Activated naive CD8-positive, alpha-beta T cell treated with anti-CD3 and anti-CD28 coated beads, Interleukin-2, amount 50 U/mL, for 24 hours (primary cell): ENCODE results near the gene IRAK1.

ENCODE experiments used
- ATAC-seq: fragments of 150-1000 bp; cut with Tn5 transposase; one replicate; pipeline ENCODE4 v1.10.0; 2021
- DNase-seq: peaks from one replicate; pipeline ENCODE4 v3.0.0; 2021
- H3K27ac Mint-ChIP-seq: one replicate; pipeline ENCODE4 v1.8.0; 2021; ENCODE audit warnings: mild to moderate bottlenecking, mixed read lengths
- H3K27me3 Mint-ChIP-seq: one replicate; pipeline ENCODE4 v1.8.0; 2021; ENCODE audit warnings: mixed read lengths
- H3K36me3 Mint-ChIP-seq: one replicate; pipeline ENCODE4 v1.8.0; 2021; ENCODE audit warnings: low read depth, mixed read lengths
- H3K4me1 Mint-ChIP-seq: one replicate; pipeline ENCODE4 v1.8.0; 2021; ENCODE audit warnings: mixed read lengths
- H3K4me3 Mint-ChIP-seq: one replicate; pipeline ENCODE4 v1.8.0; 2021; ENCODE audit warnings: mild to moderate bottlenecking, moderate library complexity, mixed read lengths
- H3K9me3 Mint-ChIP-seq: one replicate; pipeline ENCODE4 v1.8.0; 2021; ENCODE audit warnings: mixed read lengths

IRAK1 gene

DNA sequence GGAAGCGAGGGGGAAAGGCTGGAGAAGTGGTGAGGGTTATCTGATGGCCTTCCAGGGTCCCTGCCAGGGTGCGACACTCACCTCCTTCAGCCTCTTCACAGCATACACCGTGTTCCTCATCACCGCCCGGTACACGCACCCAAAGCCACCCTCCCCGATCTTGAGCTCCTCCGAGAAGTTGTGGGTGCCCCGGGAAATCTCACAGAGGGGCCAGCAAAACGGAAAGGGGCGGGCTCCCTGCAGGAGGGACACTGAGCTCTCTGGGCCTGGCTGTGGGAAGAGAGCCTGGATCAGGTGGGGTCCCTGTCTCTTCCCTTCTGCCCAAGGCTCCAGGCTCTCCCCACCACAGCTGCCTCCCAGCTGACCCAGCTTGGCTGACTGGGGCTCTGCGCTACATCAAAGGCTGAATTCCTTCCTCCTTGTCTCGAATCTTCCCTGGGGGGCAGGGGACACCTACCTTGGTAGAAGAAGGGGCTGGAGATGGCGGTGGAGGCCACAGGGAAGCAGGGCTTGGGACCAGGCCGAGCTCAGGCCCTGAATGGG, 1.1 kb downstream of the IRAK1 start:
- Mint-ChIP-seq H3K27me3 (no peaks in the 10 kb centered on the region), H3K27ac (peak overlapping the region; percentile 89), H3K4me3 (peak overlapping the region; percentile 86), H3K9me3 (no peaks in the 10 kb centered on the region), H3K4me1 (peaks cover 24% of the 10 kb centered on the region), H3K36me3 (peaks cover 10% of the 10 kb centered on the region)
- ATAC-seq (no peak), DNase-seq (no peak)

DNA sequence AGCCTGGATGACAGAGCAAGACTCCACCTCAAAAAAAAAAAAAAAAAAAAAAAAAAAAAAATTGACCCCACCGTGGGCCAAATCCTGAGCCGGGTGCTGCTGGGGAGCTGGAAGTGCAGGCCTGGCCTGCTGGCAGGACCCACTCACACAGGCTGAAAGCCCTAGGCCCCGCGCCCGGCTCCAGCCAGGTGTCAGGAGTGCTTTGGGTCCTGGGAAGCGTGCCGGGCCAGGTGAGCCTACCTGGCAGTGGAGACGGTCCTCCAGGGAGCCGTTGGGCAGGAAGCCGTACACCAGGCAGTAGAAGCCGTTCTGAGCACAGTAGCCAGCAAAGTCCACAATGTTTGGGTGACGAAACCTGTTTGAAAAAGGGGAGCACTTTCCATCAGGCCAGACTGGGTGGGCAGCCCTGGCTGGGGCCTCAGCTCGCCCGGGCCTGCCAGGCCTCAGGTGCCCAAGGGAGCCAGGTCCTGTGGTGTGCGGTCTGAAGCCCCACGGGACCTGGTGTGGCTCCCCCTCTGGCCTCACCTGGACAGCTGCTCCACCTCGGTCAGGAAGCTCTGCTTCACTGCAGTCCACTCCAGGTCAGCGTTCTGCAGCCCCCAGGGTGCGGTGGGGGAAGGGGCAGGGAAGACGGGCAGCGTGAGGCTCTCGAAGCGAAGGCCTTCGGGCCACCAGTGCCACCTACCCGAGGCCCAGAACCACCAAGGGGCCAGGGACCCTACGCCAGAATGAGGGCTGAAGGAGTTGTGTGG, 1.8 kb downstream of the IRAK1 start:
- H3K9me3 Mint-ChIP-seq, result no peaks in the 10 kb centered on the region
- peak overlapping the region; percentile 86 for H3K4me3 Mint-ChIP-seq
- peaks cover 26% of the 10 kb centered on the region for H3K4me1 Mint-ChIP-seq
- H3K27me3 Mint-ChIP-seq, result no peaks in the 10 kb centered on the region
- peaks cover 13% of the 10 kb centered on the region for H3K36me3 Mint-ChIP-seq
- ATAC-seq (no peak), DNase-seq (no peak)
- H3K27ac Mint-ChIP-seq, result peak overlapping the region; percentile 89

DNA sequence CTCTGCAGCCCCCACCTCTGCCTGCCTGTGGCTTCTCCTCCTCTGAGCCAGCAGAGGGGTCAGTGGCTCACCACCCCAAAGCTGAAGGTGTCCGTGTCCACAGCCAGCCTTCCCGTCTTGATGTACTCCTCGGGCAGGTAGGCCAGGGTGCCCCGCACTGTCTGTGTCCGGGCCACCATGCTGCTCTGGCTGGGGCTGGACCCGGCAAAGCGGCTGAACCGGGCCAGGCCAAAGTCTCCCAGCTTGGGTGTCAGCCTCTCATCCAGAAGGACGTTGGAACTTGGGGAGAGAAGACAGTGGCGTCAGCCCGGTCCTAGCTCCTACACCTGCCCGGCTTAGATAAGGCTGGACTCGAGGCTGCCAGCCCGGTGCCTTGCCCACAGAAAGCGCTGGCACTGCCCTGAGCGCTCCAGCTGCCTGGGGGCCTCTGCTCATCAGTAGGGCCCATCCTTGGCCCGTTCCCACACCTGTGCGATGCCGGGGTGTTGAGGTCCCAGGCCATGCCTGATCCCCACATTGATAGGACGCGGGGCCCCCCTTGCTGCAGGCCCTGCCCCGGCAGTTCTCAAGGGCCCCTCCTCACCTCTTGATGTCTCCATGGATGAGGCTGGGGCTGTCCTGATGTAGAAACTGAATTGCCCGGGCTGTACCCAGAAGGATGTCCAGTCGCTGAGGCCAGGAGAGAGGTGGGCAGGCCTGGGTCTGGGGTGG, 3.2 kb downstream of the IRAK1 start:
- Mint-ChIP-seq H3K27me3 (no peaks in the 10 kb centered on the region), H3K36me3 (peaks cover 14% of the 10 kb centered on the region), H3K27ac (no peak overlapping the region), H3K4me1 (peaks cover 25% of the 10 kb centered on the region), H3K4me3 (no peak overlapping the region), H3K9me3 (no peaks in the 10 kb centered on the region)
- no peak for DNase-seq
- ATAC-seq, result no peak

DNA sequence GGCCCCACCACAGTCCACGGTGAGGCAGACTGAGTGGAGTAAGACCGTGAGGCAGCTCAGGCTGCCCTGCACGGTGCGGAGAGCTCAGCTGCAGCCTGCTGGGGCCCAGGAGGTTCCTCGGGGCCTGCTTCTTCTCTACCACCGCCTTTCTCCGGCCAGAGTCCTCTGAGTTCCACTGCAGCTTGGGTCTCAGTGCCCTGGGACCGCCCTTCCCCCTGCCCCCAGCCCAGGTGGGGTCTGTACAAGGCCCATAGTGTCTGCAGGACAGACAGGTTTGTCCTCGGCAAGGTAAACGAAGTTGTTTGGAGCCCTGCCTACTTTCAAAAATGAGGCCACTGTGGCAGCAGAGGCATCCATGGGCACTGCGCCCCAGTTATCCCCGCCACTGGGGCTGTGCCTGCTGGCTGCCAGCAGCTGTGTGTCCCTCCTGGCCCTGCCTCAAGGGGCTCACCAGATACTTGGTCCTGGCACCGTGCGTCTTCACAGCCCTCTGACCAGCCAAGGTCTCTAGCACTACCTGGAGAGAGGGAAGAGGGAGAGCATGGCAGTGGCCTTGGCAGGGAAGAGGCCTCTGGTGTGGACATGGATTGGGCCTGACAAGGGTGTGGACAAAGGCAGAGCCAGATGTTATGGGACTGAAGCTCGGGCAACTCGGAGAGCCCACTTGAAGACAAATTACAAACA, 4.0 kb downstream of the IRAK1 start:
- peaks cover 14% of the 10 kb centered on the region for H3K36me3 Mint-ChIP-seq

DNA sequence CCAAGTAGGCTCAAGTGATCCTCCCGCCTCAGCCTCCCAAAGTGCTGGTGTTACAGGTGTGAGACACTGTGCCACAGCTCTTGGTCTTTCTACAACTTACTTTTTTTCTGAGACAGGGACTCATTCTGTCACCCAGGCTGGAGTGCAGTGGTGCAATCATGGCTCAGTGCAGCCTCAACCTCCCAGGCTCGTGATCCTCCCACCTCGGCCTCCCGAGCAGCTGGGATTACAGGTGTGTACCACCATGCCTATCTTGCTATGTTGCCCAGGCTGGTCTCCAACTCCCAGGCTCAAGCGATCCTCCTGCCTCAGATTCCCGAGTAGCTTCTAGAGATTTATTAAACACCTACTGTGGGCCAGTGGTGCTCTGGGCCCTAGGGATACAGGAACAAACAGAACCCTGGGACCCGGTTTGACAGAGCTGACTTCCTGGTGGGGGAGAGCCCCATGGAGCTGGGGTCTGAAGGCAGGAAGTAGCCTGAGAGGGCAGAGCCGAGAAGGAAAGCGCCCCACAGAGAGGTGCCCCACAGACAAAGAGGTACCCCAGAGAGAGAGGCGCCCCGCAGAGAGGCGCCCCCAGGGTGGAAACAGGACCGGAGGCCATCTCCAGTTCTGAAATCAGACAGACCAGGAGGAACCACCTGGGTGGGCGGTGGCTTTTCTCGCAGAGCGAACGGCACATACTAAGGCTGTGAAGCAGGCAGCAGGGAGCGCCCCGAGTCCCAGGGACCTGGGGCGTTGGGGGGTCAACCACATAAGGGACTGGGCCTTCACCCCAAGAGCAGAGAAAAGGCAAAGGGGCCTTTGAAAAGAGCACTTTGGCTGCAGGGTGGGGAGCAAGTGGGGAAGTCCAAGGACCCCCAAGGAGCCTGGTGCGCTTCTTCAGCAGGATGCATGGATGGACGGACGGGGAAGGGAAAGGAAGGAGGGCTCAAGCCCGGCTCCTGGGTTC, 5.0 kb downstream of the IRAK1 start:
- ATAC-seq (no peak), DNase-seq (no peak)
- Mint-ChIP-seq H3K36me3 (peaks cover 14% of the 10 kb centered on the region), H3K9me3 (no peaks in the 10 kb centered on the region), H3K27ac (peak overlapping the region; percentile 67), H3K4me1 (peaks cover 20% of the 10 kb centered on the region), H3K27me3 (no peaks in the 10 kb centered on the region), H3K4me3 (peak overlapping the region; percentile 6)

More for the DNA sequence above, 4.0 kb downstream of the IRAK1 start:
- Mint-ChIP-seq H3K27ac (peak overlapping the region; percentile 67), H3K4me1 (peaks cover 18% of the 10 kb centered on the region), H3K9me3 (no peaks in the 10 kb centered on the region), H3K4me3 (peak overlapping the region; percentile 36), H3K27me3 (no peaks in the 10 kb centered on the region)
- ATAC-seq (no peak), DNase-seq (no peak)

DNA sequence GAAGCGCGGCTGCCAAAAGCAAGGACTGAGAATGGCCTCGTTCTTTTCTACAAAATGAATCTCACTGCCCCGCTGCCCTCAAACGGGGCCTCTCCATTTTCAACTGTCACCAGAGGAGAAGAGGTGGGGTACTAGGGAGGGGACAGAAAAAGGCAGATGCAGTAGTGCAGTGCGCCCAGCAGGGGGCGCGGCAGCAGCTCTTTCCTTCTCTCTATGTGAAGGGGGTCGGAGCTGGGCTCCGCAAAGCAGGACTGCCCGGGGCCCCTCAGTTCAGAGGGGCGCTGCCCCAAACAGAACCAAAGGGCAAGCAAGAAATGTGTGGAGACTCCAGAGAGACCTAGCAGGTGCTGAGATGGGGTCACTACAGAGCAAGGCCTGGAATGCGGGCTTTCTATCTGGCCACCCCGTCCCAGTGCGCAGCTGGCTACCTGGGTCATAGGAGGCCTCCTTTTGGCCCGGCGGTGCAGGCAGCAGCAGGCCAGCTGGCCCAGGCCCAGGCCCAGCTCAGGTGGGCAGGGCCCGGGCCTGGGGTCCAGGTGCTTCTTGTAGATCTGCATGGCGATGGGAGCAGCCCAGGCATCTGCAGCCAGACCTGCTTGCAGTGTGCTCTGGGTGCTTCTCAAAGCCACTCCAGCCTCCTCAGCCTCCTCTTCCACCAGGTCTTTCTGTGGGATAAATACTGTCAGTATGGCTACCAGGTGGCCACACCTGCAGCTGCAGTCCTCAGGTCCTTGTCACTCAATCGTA, 5.9 kb downstream of the IRAK1 start:
- no peaks in the 10 kb centered on the region for H3K9me3 Mint-ChIP-seq
- ATAC-seq (peak; percentile 73), DNase-seq (peak; percentile 54)
- H3K27ac Mint-ChIP-seq, result peak overlapping the region; percentile 21
- H3K27me3 Mint-ChIP-seq, result no peaks in the 10 kb centered on the region
- peaks cover 13% of the 10 kb centered on the region for H3K36me3 Mint-ChIP-seq
- peaks cover 20% of the 10 kb centered on the region for H3K4me1 Mint-ChIP-seq
- no peak overlapping the region for H3K4me3 Mint-ChIP-seq

DNA sequence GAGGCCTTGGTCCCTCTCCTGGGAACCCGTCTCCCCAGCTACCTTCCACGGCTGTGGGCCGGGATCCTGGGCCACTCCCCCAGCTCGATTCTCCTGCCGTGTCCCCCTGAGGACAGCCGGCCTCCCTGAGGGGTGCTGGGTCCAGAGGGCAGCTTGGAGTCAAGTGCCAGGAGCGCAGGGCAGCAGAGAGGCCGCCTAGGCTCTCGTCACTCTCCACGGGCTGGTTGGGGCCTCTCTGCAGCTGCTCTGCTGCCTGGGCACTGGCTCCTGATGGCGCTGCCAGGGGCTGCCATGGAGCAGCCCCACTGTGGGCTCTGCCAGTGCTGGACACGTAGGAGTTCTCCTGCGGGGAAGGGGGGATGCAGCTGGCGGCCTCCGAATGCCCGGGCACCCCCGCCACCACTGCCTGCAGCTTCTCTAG, 6.7 kb downstream of the IRAK1 start:
- Mint-ChIP-seq H3K4me3 (no peak overlapping the region), H3K27ac (no peak overlapping the region), H3K36me3 (peaks cover 10% of the 10 kb centered on the region), H3K27me3 (no peaks in the 10 kb centered on the region), H3K4me1 (peaks cover 24% of the 10 kb centered on the region), H3K9me3 (no peaks in the 10 kb centered on the region)
- no peak for DNase-seq
- ATAC-seq, result no peak

DNA sequence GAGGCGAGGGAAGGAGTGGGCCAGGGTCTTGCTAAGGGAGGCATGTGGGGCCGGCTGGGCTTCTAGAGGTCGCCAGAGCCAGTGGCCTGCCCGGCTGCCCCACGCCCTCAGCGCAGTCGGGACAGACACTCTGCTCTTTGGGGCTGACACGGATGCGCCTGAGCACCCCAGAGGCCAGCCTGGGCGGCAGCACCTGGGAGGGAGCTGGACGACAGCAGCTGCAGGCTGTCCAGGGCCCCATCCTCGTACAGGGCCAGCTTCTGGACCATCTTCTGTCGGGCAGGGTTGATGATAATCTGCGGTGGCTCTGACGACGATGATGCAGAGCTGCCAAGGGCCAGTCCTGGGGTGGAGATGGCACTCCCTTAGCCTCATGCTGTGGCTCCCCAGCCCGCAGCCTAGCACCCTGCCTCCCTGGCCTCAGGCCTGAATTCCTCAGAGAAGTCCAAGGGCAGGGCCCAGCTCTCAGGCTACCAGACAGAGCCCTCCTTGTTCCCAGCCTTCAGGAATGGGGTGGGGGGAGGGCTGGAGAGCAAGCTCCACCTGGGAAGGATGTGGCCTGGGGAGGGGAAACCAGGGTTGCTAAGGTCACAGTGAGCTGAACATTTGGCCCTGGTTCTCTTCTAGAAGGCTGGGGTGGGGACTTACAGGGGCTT, 7.2 kb downstream of the IRAK1 start:
- peaks cover 27% of the 10 kb centered on the region for H3K4me1 Mint-ChIP-seq
- no peak for DNase-seq
- peaks cover 15% of the 10 kb centered on the region for H3K36me3 Mint-ChIP-seq
- no peak overlapping the region for H3K4me3 Mint-ChIP-seq
- no peaks in the 10 kb centered on the region for H3K27me3 Mint-ChIP-seq
- no peaks in the 10 kb centered on the region for H3K9me3 Mint-ChIP-seq
- ATAC-seq, result no peak
- no peak overlapping the region for H3K27ac Mint-ChIP-seq

DNA sequence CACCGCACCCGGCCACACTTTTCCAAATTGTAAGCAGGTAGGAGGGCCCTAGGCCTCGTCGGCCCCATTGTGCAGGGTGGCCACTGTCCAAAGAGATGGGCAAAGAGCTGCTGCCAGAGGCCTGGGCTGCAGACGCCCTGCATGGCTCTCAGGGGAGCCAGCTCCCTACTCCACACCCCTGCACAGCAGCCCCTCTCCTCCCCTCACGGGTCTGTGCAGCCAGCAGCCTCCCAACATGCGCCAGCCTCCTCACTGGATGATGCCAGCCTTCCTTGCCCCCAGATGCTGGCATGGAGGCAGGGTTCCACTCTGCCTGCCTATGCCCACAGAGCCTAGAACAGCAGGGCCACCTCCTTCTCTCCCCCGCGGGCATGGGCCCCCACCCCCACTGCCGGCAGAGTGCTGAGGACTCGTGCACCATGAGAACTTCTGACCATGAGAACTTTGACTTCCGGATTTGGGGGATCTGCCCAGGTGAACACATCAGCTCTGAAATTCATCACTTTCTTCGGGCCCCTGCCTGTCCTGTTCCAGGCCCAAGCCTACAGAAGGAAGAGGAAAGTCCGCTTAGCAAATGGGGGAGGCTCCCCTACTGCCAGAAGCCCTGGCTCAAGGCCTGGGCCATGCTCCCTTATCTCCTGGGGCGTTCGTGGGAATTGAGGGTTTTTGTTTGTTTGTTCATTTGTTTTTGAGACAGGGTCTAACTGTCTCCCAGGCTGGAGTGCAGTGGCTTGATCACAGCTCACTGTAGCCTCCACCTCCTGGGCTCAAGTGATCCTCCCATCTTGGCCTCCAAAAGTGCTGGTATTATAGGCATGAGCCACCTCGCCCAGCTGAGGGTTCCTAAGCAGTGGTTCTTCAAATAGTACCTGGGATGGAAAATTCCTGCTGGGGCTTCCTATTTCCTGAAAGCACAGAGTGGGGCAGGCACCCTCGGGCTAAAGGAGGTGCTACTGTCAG, 8.0 kb downstream of the IRAK1 start:
- Mint-ChIP-seq H3K27me3 (no peaks in the 10 kb centered on the region), H3K4me1 (peaks cover 27% of the 10 kb centered on the region), H3K4me3 (no peak overlapping the region), H3K9me3 (no peaks in the 10 kb centered on the region), H3K27ac (peak overlapping the region; percentile 31), H3K36me3 (peaks cover 16% of the 10 kb centered on the region)
- no peak for ATAC-seq
- no peak for DNase-seq

DNA sequence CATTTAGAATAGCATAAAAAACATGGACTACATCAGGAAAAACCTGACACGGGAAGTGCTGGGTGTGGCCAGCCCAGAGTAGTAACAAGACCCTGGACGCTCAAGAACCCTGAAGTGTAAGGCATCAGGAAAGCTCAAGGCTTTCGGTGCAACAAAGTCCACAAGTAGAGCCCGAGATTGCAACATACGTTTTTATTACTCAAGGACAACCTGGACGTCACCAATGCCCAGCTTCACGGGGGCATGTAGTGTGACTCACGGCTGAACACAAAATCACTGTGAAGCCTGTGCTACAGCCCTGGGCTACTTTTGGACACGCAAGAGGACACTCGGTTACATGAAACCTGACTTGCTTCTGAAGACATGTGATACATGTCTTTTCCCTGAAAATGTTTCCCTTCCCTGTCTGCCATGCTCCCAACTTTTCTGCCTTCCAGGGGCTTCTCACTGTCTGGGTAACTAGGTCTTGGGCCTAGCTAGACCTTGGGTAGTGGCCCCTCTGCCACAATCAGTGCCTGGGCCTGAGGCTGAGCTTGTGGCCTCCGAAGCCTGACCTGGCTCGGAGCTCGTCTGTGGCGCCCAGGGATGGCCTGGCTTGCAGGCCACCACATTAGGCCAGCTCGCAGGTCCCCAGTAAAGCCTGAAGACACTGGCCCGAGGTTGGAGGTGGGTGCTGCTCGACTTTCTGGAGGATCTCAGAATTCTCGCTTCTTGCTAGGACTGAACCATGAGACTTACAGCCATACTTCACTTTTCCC, 9.2 kb downstream of the IRAK1 start:
- no peak overlapping the region for H3K27ac Mint-ChIP-seq
- no peaks in the 10 kb centered on the region for H3K27me3 Mint-ChIP-seq
- H3K9me3 Mint-ChIP-seq, result no peaks in the 10 kb centered on the region
- DNase-seq (no peak), ATAC-seq (no peak)
- H3K4me1 Mint-ChIP-seq, result peaks cover 23% of the 10 kb centered on the region
- no peak overlapping the region for H3K4me3 Mint-ChIP-seq
- H3K36me3 Mint-ChIP-seq, result peaks cover 19% of the 10 kb centered on the region

DNA sequence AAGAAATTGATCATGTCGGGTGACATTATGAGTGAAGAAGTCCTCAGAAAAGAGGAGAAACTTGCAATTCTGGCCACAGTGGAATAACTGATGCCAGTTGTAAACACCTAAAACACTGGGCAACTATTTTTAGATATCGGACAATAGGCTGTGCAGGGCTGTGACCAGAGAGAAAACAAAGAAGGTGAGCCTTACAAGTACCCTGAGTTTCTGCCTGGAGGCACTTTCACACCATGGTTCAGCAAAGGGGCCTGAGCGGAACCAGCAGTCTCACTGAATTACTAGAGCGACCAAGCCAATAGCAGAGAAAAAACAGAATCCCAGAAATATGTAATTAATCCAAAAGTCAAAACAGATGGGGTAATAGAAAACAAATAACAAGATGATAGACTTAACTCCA, 11.2 kb downstream of the IRAK1 start:
- Mint-ChIP-seq H3K27me3 (no peaks in the 10 kb centered on the region), H3K27ac (peak overlapping the region; percentile 54), H3K4me3 (no peak overlapping the region), H3K36me3 (peaks cover 18% of the 10 kb centered on the region), H3K4me1 (peaks cover 16% of the 10 kb centered on the region), H3K9me3 (no peaks in the 10 kb centered on the region)
- no peak for ATAC-seq
- DNase-seq, result no peak

DNA sequence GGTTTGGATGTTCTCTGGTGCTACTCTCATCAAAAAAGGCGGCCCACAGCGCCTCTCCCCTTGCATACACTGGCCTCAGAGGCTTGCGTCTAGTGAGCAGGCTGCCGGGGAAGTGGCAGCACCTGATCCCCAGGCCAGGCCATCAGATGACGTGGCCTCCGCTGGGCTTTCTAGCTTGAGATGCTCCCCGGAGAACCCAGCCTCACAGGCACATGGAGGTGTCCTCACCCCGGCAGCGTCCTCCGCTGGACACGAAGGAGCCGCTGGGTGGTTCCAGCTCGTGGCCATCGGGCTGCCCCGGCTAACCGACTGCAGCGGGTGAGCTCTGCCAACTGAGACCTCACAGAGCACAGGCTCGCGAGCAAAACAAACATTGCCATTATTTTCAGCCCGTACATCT, 12.8 kb downstream of the IRAK1 start:
- ATAC-seq (no peak), DNase-seq (no peak)
- Mint-ChIP-seq H3K36me3 (peaks cover 18% of the 10 kb centered on the region), H3K9me3 (no peaks in the 10 kb centered on the region), H3K4me1 (peaks cover 26% of the 10 kb centered on the region), H3K27me3 (no peaks in the 10 kb centered on the region), H3K27ac (peak overlapping the region; percentile 58), H3K4me3 (no peak overlapping the region)
